Measurements from ENCODE around the gene DNER.

Gene DNER

GRCh38 chr2:229429589-229429988 lies 284.8 kb downstream of the DNER start:
- no peak for ATAC-seq

DNA sequence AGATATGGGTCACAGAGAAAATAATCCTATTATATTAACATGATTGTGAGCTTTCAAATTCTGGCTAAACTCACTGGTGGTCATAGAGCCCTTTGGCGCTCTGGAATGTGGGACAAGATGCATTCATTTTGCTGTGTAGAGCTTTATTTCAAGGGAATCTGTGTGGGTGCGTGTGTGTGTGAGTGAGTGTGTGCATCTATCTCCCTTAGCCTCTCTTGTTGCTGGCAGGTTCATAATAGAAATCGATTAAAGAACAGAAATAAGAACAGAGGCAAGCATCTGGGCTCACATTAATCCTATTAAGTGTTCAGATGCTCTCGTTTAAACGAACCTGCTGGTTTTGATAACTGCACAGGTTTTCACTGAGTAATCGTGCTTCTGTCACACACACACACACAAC lies 287.9 kb downstream of the DNER start:
- ATAC-seq: no peak

DNA sequence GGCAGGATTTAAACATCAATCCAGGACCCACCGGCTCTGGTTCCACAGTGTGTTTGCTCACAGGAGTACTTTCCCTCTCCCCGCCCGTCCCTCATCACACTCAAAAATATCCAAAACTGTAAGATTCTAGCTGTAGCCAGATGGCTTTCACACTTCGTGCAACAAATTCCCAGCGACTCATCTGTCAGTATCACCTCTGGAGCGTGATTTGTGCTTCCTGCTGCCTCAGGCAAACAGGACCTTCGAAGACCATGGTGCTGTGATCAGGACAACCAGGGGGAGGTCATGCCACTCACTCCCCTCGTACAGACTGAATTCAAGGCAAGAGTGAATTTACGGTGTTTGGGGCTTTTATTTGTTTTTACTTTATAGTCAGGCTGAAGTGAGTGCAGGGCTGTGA lies 288.8 kb downstream of the DNER start:
- no peak for ATAC-seq

- no peak for ATAC-seq
Measured at GRCh38 chr2:229422063-229422462, 292.3 kb downstream of the DNER start.

- ATAC-seq: no peak
Measured at GRCh38 chr2:229419158-229419557, 295.2 kb downstream of the DNER start.

GRCh38 chr2:229417916-229418315 lies 296.4 kb downstream of the DNER start:
- no peak for ATAC-seq

DNA sequence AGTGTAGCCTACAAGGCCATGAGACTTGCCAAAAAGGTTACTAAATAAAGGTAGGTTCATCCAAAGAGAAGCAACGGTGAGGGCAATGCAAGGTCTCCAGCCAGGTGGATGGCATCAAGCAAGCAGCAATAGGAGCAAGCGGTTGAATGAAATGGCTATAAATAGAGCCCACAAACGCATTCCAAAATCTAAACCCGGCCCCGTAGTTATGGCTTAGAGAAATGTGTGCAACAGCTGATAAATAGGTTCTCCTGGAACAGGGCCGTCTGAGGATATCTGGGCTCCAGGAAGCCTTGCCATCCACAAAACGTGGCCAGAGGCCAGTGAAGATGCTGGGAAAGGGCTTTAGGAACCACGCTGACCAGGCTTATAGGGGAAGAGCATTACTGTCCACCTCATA lies 297.2 kb downstream of the DNER start:
- ATAC-seq: no peak

GRCh38 chr2:229416116-229416694 lies 298.1 kb downstream of the DNER start:
- ATAC-seq: no peak

DNA sequence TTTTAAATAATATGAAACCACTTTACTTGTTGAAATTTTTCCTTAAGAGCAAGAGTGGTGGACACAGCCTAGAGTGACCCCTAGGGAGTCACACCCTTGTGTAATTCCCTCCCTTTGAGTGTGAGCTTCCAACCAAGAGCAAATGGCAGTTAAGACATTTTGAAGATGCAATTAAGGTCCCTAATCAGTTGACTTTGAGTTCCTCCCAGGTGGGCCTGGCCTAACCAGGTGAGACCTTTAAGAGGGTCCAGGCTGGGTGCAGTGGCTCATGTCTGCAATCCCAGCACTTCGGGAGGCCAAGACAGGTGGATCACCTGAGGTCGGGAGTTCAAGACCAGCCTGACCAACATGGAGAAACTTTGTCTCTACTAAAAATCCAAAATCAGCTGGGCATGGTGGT lies 299.7 kb downstream of the DNER start:
- no peak for ATAC-seq

- no peak for ATAC-seq
Measured at GRCh38 chr2:229412686-229413085, 301.7 kb downstream of the DNER start.

GRCh38 chr2:229410946-229411345 lies 303.4 kb downstream of the DNER start:
- no peak for ATAC-seq

DNA sequence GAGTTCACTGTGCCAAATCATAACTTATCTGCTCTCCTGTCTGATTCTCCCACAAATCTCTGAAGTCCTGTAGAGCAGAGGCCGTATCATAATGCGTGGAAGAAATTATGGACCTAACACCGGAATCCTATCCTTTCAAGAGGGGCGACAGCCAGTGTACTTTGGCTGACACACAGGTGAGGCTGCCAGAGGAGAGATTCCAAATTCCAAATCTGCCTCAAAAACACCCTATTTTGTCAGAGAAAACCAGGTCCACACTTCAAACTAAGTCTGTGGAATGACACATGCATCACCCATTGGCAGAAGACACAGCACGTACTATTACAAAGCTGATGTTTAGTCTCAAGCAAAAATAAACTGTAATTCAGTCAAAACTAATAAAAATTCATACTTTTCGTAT lies 304.1 kb downstream of the DNER start:
- no peak for ATAC-seq

DNA sequence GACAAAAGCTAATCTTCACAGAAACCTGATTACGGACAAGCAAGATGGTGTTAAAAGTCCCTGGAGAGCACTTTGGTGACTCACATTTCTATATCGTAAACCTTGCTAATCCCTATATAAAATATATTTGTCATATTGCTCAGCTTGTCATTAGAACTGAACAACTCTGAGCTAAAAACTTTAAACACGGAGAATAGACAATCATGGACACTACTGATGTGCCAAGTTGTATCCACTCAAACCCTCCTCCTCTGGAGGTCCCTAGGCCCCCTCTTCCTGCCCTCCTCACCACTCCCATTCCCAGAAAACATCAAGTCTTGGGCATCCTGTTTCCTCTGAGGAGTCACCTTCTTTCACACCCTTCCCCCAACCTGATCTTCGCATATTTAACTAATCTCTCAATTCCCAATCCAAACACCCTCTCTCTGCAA lies 304.6 kb downstream of the DNER start:
- no peak for ATAC-seq

GRCh38 chr2:229408962-229409361 lies 305.4 kb downstream of the DNER start:
- no peak for ATAC-seq

GRCh38 chr2:229408356-229408755 lies 306.0 kb downstream of the DNER start:
- no peak for ATAC-seq

DNA sequence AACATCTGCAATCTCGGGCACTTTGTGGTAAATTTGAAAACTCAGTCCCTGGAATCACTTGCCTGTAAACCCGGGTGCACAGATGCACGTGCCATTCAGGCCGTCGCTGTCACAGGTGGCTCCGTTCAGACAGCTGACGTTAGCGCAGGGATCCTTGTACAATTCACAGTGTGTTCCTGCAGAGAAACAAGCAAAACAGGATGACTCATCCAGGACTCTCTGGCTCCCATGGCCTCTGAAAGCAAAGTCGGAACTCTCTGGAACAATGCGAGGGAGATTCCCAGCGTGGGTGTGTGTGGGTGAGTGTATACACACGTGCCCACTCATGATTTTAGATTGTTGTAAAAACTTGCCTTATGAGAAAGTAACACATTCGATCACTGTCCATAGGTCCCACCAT lies 307.2 kb downstream of the DNER start:
- ATAC-seq: no peak

DNA sequence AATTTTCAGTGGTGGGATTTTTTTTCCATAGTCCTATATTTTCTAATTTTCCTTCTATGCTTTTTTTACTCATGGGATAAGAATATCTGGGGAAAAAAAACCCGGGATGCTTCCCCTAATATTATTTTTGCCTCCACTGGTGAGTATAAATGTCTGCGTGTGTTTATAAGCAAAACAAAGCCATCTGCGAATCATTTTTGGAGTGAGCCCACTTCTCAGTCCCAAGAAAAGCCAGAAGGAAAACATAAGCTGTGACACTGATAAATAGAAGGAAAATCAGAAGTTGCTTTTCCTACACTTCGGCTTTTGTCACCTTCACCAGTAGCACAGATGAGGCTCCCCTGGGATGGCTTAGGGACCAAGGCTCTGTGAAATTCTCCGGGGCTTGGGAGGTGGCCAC lies 308.6 kb downstream of the DNER start:
- ATAC-seq: no peak

DNA sequence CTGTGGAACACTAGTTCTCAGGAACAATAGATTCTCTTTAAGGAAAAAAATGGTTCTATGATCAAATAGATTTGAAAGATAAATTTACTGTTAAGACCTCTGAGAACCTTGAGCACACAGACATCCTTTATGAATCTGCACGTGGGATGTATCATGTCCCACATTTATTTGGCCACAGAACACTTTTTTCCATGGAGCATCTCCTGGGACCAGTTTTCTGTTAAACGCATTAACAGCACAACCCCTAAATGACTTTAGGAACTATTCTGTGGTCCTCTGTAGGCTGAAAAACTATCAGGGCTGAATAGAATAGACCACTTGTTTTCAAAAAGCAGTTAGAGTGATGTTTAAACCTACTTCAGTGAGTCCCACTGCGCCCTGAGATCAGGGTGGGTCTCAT lies 311.1 kb downstream of the DNER start:
- ATAC-seq: no peak

GRCh38 chr2:229401171-229401865 lies 313.0 kb downstream of the DNER start:
- ATAC-seq: no peak

- ATAC-seq: no peak
Measured at GRCh38 chr2:229393926-229394325, 320.4 kb downstream of the DNER start.

DNA sequence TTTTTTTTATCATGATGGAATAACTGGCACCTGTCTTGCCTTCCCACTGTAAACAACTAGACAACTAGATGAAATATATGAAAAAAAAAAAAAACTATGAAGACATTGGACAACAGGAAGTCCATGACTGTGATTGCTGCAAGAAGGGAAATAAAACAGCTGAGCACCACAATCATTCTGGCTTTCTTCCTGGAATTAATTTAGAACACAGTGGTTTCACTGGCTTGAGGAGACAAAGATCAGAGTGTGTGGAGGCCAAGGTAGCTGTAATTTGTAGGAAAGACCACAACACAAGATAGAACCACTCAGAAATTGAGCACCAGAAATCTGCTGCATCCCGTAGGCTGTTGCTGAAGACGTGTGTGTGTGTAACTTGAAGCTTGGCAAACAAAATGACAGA lies 322.2 kb downstream of the DNER start:
- no peak for ATAC-seq

DNA sequence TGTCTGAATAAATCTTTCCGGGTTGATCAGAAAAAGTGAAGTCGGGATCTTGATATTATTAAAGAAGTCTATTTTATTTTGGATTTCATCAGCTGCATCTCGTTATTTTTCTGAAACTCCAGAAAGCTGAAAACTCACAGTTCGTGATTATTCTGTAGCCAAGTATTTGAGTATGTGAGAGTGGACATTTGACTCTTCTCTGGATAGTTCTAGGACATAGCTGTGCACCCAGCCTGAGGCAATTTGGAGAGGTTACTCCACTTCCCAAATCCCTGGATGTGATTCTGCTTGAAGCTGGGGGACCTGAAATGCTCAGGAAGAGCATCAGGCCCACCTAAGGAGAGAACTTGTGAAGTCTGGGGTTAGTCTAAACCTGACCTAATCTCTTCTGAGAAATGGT lies 325.6 kb downstream of the DNER start:
- ATAC-seq: no peak

- no peak for ATAC-seq
Measured at GRCh38 chr2:229387866-229388265, 326.5 kb downstream of the DNER start.

- ATAC-seq: no peak
Measured at GRCh38 chr2:229380101-229380625, 334.2 kb downstream of the DNER start.

DNA sequence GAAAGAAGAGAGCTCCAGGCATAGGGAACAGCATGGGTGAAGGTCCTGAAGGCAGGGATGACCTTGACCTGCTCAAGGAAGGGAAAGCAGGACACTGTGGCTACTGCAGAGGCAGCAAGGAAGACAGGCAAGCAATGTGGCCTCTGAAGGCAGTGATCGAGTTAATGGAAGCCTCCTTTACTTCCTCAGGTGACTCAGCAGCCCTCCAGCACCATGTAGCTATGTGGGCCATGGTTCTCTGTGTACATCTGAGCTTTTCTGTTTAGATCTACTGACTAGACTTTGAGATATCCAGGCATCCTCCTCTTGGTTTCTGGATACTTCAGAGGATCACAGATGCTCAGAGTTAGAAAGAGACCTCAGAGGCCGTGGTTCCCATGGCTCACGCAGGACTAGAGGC lies 336.0 kb downstream of the DNER start:
- ATAC-seq: no peak

Data from activated CD4-positive, CD25-positive, alpha-beta regulatory T cell treated with anti-CD3 and anti-CD28 coated beads, Interleukin-2, amount 50 U/mL, for 24 hours (primary cell).